AG04449 (cell line): ENCODE data around the gene ZNF655.

Source experiments
- CTCF ChIA-PET: fragments of 350-600 bp; formaldehyde crosslinking; extraction: SDS; loops from one replicate; lab custom pipeline; 2021; ENCODE audit warnings: antibody characterized with exemption; lab: Yijun Ruan, JAX
- POLR2A ChIA-PET: fragments of 400-600, 350-600 bp; formaldehyde crosslinking; extraction: SDS; loops from one replicate; lab custom pipeline; 2020; ENCODE audit warnings: antibody characterized with exemption, inconsistent platforms; lab: Yijun Ruan, JAX
- DNase-seq: peaks from one replicate; pipeline ENCODE4 v3.0.0-alpha.2; 2010; ENCODE audit warnings: low read depth, low spot score
- H3K4me3 ChIP-seq: 2 replicates; pipeline ENCODE4 v1.5.1; 2011; ENCODE audit warnings: low read depth, mild to moderate bottlenecking, control low read depth, low read length
- CTCF ChIP-seq: IDR thresholded peaks from one replicate; pipeline ENCODE4 v1.5.1; 2011; ENCODE audit warnings: mild to moderate bottlenecking, moderate library complexity, low read length, control low read depth, inconsistent platforms; ENCODE audit not compliant: insufficient read depth; ENCODE audit errors: missing control alignments

Gene ZNF655

GRCh38 chr7:99599836-99600235 is 41.4 kb downstream of the ZNF655 start:
- POLR2A ChIA-PET = no interaction called here
- TF ChIP-seq CTCF = no peak
- CTCF ChIA-PET = no interaction called here
- no peak overlapping the region for H3K4me3 ChIP-seq
- no peak for DNase-seq

- no peak for TF ChIP-seq CTCF
- CTCF ChIA-PET = interaction anchor here (1.1 kb wide), 1 partner anchor 15 kb away, joined by 3 read pairs; the partner anchor contains the start of gene ZSCAN25
Observed at GRCh38 chr7:99601656-99602310, 43.3 kb downstream of the ZNF655 start.

GRCh38 chr7:99605527-99605926 is 47.1 kb downstream of the ZNF655 start:
- ChIA-PET CTCF (no interaction called here), POLR2A (no interaction called here)
- no peak for TF ChIP-seq CTCF
- DNase-seq = no peak
- no peak overlapping the region for H3K4me3 ChIP-seq

More at GRCh38 chr7:99601656-99602310, 43.3 kb downstream of the ZNF655 start:
- POLR2A ChIA-PET = no interaction called here
- no peak overlapping the region for H3K4me3 ChIP-seq
- DNase-seq = no peak

- no peak overlapping the region for H3K4me3 ChIP-seq
- no peak for TF ChIP-seq CTCF
- no peak for DNase-seq
- POLR2A ChIA-PET = no interaction called here
- CTCF ChIA-PET = interaction anchor here (0.8 kb wide), 1 partner anchor 10 kb away, joined by 3 read pairs; no protein-coding TSS in a partner anchor
Observed at GRCh38 chr7:99606531-99606930, 48.1 kb downstream of the ZNF655 start.

GRCh38 chr7:99607548-99607947 is 49.1 kb downstream of the ZNF655 start:
- ChIA-PET CTCF (no interaction called here), POLR2A (no interaction called here)
- H3K4me3 ChIP-seq = no peak overlapping the region
- DNase-seq = no peak
- TF ChIP-seq CTCF = no peak

- DNase-seq = no peak
- no peak overlapping the region for H3K4me3 ChIP-seq
- CTCF ChIA-PET = no interaction called here
- TF ChIP-seq CTCF = no peak
- POLR2A ChIA-PET = no interaction called here
Observed at GRCh38 chr7:99614495-99614894, 56.1 kb downstream of the ZNF655 start.
